HG03159 (cell line): ENCODE measurements around the gene RPL10A.

ENCODE experiments used
- ATAC-seq: cut with Tn5 transposase; IDR thresholded peaks from one replicate; pipeline ENCODE4 v1.9.1; 2021; ENCODE audit warnings: mild to moderate bottlenecking, moderate library complexity; ENCODE audit not compliant: unreplicated experiment

Gene RPL10A

GRCh38 chr6:35445691-35446090 is 22.5 kb upstream of the RPL10A start:
- no peak for ATAC-seq

- ATAC-seq, result no peak
Measured at GRCh38 chr6:35448191-35448590, 20.0 kb upstream of the RPL10A start.

- peak; percentile 38 for ATAC-seq
Measured at GRCh38 chr6:35449287-35449881, 18.8 kb upstream of the RPL10A start.

GRCh38 chr6:35451354-35452182 is 16.6 kb upstream of the RPL10A start:
- ATAC-seq, result no peak

- peak; percentile 78 for ATAC-seq
Measured at GRCh38 chr6:35452183-35453090, 15.8 kb upstream of the RPL10A start, which contains the start of gene FANCE. TSS of gene FANCE (plus strand) at chr6:35452338. CDS start at chr6:35452546, 208 bp downstream.

- no peak for ATAC-seq
Measured at GRCh38 chr6:35453236-35453635, 15.0 kb upstream of the RPL10A start.

- no peak for ATAC-seq
Measured at GRCh38 chr6:35454391-35455110, 13.7 kb upstream of the RPL10A start.

- ATAC-seq, result no peak
Measured at GRCh38 chr6:35457907-35458306, 10.3 kb upstream of the RPL10A start.

- ATAC-seq, result no peak
Measured at GRCh38 chr6:35461270-35461669, 6.9 kb upstream of the RPL10A start.

GRCh38 chr6:35463292-35463691 is 4.9 kb upstream of the RPL10A start:
- no peak for ATAC-seq

GRCh38 chr6:35465646-35466045 is 2.6 kb upstream of the RPL10A start:
- ATAC-seq, result no peak

- no peak for ATAC-seq
Measured at GRCh38 chr6:35468980-35469750, 964 bp downstream of the RPL10A start.

- no peak for ATAC-seq
Measured at GRCh38 chr6:35469751-35470662, 1.8 kb downstream of the RPL10A start.

GRCh38 chr6:35470663-35471120 is 2.5 kb downstream of the RPL10A start:
- no peak for ATAC-seq

- no peak for ATAC-seq
Measured at GRCh38 chr6:35471836-35472345, 3.7 kb downstream of the RPL10A start.

- ATAC-seq, result no peak
Measured at GRCh38 chr6:35473075-35473849, 5.1 kb downstream of the RPL10A start.

GRCh38 chr6:35473850-35474130 is 5.6 kb downstream of the RPL10A start:
- no peak for ATAC-seq
